Measurements from ENCODE around the gene CASS4.
"Not testable (repeated sequence)": the region's sequence is repeated elsewhere in the genome, so short reads cannot be mapped to it uniquely, and the experiment has no call there.

CASS4 gene

DNA sequence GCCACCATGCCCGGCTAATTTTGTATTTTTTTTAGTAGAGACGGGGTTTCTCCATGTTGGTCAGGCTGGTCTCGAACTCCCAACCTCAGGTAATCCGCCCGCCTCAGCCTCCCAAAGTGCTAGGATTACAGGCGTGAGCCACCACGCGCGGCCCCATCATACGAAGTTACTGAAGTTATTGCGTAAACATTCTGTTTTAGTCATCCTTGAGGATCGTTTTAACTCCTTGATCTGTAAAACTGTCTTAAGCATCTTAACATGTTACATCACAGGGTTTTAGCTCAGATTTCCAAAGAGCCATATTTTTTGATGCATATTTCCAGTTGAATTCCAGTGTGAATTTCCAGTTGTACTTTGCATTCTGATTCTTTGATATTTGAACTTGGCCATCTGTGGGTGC lies 6.7 kb upstream of the CASS4 start:
- not testable (repeated sequence) for H3K4me3 Mint-ChIP-seq; H3K9me3 Mint-ChIP-seq; H3K27me3 Mint-ChIP-seq (ENCODE audit: low read depth); DNase-seq (ENCODE audit: low spot score); H3K4me1 Mint-ChIP-seq (ENCODE audit: low read depth); H3K27ac Mint-ChIP-seq
- H3K36me3 Mint-ChIP-seq (ENCODE audit: low read depth): peaks cover 61% of the 10 kb centered on the region

DNA sequence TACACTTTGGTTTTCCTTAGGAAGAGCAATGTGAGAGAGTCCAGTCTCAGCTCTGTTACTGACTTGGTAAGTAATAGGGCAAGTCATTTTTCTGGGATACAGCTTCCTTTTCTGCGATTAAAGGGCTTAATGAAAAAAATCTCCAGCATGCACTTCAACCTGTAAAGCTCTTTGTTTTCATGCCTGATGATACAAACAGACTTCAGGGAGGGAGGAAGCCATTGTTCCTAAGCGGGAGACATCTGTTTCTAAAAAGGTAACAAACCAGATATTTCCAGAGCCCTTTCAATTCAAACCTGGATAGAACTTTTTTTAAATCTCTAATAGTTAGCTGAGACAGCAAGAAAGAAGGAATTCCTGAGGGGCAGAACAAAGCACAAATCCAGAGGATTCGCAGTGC lies 5.2 kb upstream of the CASS4 start:
- Mint-ChIP-seq H3K4me3 (no peak overlapping the region), H3K4me1 (ENCODE audit: low read depth) (peaks cover 12% of the 10 kb centered on the region), H3K9me3 (no peaks in the 10 kb centered on the region), H3K27me3 (ENCODE audit: low read depth) (no peaks in the 10 kb centered on the region), H3K27ac (no peak overlapping the region), H3K36me3 (ENCODE audit: low read depth) (peaks cover 58% of the 10 kb centered on the region)
- no peak for DNase-seq (ENCODE audit: low spot score)

DNA sequence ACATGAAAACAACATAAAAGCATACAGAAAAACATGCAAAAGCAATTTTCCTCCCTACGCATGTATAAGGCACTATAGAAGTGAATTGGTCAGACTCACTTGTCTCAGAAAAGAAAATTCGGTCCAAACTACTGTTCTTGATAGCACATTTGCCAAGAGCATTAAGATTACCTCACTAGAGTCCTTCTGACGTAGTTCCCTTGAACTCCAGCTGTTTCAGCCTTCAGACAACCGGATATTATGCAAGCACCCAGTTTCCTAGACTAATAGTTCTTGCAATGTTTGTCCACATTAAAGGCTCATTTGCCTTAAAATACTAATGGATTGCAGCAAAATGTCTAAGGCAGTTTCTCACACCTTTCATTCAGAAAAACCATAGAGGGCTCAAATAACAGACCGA lies 2.5 kb upstream of the CASS4 start:
- Mint-ChIP-seq H3K9me3 (peaks cover 11% of the 10 kb centered on the region), H3K27me3 (ENCODE audit: low read depth) (no peaks in the 10 kb centered on the region), H3K36me3 (ENCODE audit: low read depth) (peaks cover 59% of the 10 kb centered on the region), H3K27ac (no peak overlapping the region), H3K4me1 (ENCODE audit: low read depth) (peaks cover 26% of the 10 kb centered on the region), H3K4me3 (no peak overlapping the region)
- DNase-seq (ENCODE audit: low spot score): no peak

DNA sequence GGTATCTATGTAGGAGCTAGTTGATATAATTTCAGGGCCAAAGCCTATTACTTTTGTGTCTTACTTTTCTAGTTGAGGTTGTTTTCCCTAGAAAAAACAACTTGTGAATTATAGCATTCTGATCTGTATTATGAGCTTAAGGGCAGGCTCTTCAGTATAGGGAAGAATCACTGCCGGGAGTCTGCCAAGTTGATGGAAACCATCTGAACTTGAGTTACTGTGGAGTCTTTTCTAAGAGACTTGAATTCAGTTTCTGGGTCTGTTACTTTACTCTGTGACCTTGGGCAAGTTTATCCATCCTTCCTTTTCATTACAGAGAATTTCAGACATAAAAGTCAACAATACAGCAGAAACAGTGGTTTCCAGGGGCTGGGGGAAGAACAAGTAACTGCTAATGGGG lies 2.1 kb upstream of the CASS4 start:
- Mint-ChIP-seq H3K9me3 (peaks cover 11% of the 10 kb centered on the region), H3K27me3 (ENCODE audit: low read depth) (no peaks in the 10 kb centered on the region), H3K4me3 (no peak overlapping the region), H3K27ac (no peak overlapping the region), H3K4me1 (ENCODE audit: low read depth) (peaks cover 28% of the 10 kb centered on the region), H3K36me3 (ENCODE audit: low read depth) (peaks cover 55% of the 10 kb centered on the region)
- no peak for DNase-seq (ENCODE audit: low spot score)

DNA sequence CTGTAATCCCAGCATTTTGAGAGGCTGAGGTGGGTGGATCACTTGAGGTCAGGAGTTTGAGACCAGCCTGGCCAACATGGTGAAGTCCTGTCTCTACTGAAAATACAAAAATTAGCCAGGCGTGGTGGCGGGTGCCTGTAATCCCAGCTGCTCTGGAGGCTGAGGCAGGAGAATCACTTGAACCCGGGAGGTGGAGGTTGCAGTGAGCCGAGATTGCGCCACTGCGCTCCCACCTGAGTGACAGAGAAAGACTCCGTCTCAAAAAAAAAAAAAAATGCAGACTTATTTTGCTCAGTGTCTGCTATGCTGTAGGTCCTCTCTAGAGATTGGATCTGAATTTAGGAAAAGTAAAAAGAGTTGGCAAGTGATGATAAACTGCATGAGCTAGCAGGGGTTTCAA lies 773 bp upstream of the CASS4 start:
- peak overlapping the region; percentile 86 for H3K27ac Mint-ChIP-seq
- peaks cover 27% of the 10 kb centered on the region for H3K4me1 Mint-ChIP-seq (ENCODE audit: low read depth)
- peaks cover 11% of the 10 kb centered on the region for H3K9me3 Mint-ChIP-seq
- H3K36me3 Mint-ChIP-seq (ENCODE audit: low read depth): peaks cover 43% of the 10 kb centered on the region
- H3K27me3 Mint-ChIP-seq (ENCODE audit: low read depth); DNase-seq (ENCODE audit: low spot score): not testable (repeated sequence)
- peak overlapping the region; percentile 81 for H3K4me3 Mint-ChIP-seq

DNA sequence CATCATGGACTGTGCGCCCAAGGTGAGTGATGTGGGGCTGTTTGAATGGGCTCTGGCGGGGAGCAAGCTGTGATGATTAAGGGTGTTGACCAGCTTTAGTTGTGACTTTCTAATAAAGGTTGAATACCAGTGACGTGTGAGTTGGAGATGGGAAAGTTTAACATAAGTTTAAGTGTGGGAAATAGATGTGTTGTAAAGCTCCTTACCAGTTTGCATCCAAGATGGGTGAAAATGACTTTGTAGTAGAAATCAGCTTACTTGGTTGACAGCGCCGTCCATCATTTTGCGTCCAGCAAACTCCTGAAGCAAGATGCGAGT lies 372 bp downstream of the CASS4 start:
- DNase-seq (ENCODE audit: low spot score): no peak
- H3K27me3 Mint-ChIP-seq (ENCODE audit: low read depth): no peaks in the 10 kb centered on the region
- H3K36me3 Mint-ChIP-seq (ENCODE audit: low read depth): peaks cover 39% of the 10 kb centered on the region
- peaks cover 29% of the 10 kb centered on the region for H3K4me1 Mint-ChIP-seq (ENCODE audit: low read depth)
- peak overlapping the region; percentile 86 for H3K27ac Mint-ChIP-seq
- H3K9me3 Mint-ChIP-seq: peaks cover 11% of the 10 kb centered on the region
- H3K4me3 Mint-ChIP-seq: peak overlapping the region; percentile 81

DNA sequence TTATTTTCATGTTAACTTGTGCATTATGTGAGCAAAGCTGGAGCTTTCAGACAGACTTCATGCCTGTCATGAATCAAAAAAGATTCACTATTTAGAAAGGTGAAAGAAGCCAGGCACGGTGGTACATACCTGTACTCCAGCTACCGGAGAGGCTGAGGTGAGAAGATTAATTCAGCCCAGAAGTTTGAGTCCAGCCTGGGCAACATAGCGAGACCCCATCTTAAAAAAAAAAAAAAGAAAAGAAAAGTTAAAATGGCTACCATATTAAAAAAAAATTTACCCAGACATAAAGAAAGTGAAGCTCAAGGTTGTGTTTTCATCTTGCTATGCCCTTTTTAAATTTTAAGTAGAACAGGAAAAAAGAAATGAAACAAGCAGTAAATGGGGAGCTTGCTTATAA lies 889 bp downstream of the CASS4 start:
- Mint-ChIP-seq H3K4me3 (peak overlapping the region; percentile 81), H3K4me1 (ENCODE audit: low read depth) (peaks cover 33% of the 10 kb centered on the region), H3K27ac (peak overlapping the region; percentile 52), H3K9me3 (peaks cover 11% of the 10 kb centered on the region), H3K36me3 (ENCODE audit: low read depth) (peaks cover 37% of the 10 kb centered on the region), H3K27me3 (ENCODE audit: low read depth) (no peaks in the 10 kb centered on the region)
- DNase-seq (ENCODE audit: low spot score): no peak

DNA sequence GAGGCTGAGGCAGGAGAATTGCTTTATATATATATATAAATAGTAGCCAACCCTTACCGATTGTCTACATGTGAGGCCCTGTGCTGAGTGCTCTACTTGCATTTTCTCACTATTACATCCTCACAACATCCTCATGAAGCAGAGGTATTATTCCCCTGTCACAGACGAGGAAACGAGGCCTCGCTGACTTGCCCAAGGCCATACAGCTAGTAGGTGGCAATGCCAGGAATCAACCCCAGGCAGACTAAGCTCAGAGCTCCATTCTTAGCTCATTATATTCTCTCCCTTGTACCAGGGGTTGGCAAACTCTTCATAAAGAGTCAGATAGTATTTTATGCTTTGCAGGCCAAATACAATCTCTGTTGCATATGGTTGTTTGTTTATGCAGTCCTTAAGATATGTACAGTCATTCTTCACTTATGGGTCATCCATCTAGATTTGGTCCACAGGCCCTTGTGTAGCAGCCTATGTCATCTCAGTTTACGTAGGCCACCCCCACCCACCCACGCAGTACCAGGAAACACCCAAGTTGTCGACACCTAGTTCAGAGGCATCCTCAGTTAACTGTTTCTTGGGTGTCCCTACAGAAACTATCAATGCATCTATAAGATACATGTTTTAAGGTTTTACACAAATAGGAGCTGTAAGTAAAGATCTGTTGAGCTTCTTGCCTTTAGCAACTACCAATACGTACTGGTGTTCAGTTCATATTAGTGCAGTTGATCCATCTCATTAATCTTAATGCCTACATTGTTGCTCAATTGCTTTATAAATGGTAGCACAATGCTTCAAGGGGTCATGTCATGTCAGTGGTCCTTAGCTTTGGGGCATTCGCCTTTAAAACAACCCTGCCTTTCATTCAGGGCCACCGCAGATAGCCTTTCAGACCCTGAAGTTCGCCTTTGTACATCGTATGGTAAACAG lies 3.0 kb downstream of the CASS4 start:
- peak; percentile 71 for DNase-seq (ENCODE audit: low spot score)
- Mint-ChIP-seq H3K27me3 (ENCODE audit: low read depth) (no peaks in the 10 kb centered on the region), H3K4me1 (ENCODE audit: low read depth) (peaks cover 43% of the 10 kb centered on the region), H3K4me3 (peak overlapping the region; percentile 50), H3K36me3 (ENCODE audit: low read depth) (peaks cover 31% of the 10 kb centered on the region), H3K27ac (peak overlapping the region; percentile 58), H3K9me3 (peaks cover 11% of the 10 kb centered on the region)

DNA sequence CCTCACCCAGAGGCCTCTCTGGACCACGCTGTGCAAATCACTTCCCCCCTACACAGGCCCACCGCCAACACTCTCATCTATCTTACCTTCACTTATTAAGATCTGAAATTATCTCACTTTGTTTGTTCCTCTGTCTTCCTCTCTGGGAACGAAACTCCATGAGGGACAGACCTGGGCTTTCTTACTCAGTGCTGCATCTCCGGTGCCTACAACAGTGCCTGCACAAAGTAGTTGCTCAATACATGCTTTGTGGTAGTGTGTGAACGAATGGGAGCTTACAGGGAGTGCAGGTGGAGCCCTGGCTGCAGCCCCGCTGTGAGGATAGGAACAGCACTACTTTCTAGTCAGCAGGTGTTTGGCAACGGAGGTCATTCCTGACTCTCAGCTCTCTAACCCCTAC lies 5.3 kb downstream of the CASS4 start:
- no peaks in the 10 kb centered on the region for H3K27me3 Mint-ChIP-seq (ENCODE audit: low read depth)
- peaks cover 25% of the 10 kb centered on the region for H3K36me3 Mint-ChIP-seq (ENCODE audit: low read depth)
- DNase-seq (ENCODE audit: low spot score): no peak
- peaks cover 9% of the 10 kb centered on the region for H3K9me3 Mint-ChIP-seq
- H3K4me1 Mint-ChIP-seq (ENCODE audit: low read depth): peaks cover 46% of the 10 kb centered on the region
- no peak overlapping the region for H3K4me3 Mint-ChIP-seq
- H3K27ac Mint-ChIP-seq: peak overlapping the region; percentile 3

DNA sequence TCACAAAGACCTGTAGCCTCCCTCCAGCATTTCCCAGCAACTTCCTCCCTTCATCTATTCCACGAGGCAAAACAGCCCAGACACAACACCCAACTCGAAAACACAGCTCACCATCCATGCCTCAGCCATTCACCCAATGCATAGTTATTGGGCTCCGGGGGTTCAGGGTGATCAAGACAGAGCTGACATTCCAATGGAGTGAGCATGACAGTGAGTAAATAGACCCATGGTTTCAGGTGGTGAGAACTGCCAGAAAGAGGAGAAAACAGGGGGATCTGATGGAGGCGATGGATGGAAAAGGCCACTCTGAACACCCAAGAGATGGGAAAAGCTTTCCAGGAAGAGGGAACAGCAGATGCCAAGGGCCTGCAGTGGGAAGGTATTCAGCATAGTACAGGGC lies 5.9 kb downstream of the CASS4 start:
- Mint-ChIP-seq H3K27me3 (ENCODE audit: low read depth) (no peaks in the 10 kb centered on the region), H3K36me3 (ENCODE audit: low read depth) (peaks cover 20% of the 10 kb centered on the region), H3K9me3 (peaks cover 4% of the 10 kb centered on the region), H3K4me3 (peak overlapping the region; percentile 49), H3K4me1 (ENCODE audit: low read depth) (peaks cover 48% of the 10 kb centered on the region), H3K27ac (peak overlapping the region; percentile 65)
- DNase-seq (ENCODE audit: low spot score): no peak

DNA sequence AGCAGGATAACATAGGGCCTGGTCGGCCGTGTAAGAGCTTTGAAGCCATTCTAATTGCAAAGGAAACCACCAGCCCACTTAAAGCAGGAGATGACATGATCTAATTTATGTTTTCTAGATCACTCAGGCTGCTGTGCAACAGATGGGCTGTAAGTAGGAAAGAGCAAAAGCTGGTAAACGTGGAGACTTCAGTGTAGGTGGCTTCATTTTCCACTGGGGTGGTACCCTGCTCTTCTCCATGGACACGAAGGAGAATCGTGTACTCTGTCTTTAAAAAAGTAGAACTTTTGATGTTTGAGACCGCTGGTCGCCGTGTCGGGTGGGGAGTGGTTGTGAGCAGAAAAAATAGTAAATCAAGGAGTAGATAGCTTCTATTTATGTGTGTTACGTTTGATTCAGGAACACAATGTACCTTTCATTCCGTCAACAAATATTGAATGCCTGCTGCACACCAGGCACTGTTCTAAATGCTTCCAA lies 6.4 kb downstream of the CASS4 start:
- H3K4me1 Mint-ChIP-seq (ENCODE audit: low read depth): peaks cover 51% of the 10 kb centered on the region
- H3K4me3 Mint-ChIP-seq: peak overlapping the region; percentile 49
- H3K36me3 Mint-ChIP-seq (ENCODE audit: low read depth): peaks cover 18% of the 10 kb centered on the region
- H3K9me3 Mint-ChIP-seq: peaks cover 4% of the 10 kb centered on the region
- peak; percentile 33 for DNase-seq (ENCODE audit: low spot score)
- H3K27me3 Mint-ChIP-seq (ENCODE audit: low read depth): no peaks in the 10 kb centered on the region
- H3K27ac Mint-ChIP-seq: peak overlapping the region; percentile 65

DNA sequence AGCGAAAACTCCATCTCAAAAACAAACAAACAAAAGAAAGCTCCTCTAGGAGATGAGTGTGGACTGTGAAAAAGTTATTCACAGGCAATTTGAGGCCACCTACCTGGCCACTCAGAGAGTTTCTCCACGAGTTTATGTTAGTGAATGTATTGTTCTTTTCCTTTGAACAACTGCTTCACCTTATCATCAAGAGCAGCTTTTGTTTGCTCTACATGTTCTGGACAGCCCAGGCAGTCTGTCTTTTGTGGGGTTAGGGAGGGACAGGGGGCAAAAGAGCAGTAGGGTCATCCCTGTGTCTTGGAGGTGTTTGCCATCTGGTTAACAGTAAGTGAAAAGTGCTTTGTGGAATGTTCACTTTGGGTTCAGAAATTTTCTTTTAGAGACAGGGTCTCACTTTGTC lies 8.0 kb downstream of the CASS4 start:
- peaks cover 12% of the 10 kb centered on the region for H3K36me3 Mint-ChIP-seq (ENCODE audit: low read depth)
- H3K9me3 Mint-ChIP-seq: no peaks in the 10 kb centered on the region
- H3K4me3 Mint-ChIP-seq: no peak overlapping the region
- H3K4me1 Mint-ChIP-seq (ENCODE audit: low read depth): peaks cover 42% of the 10 kb centered on the region
- DNase-seq (ENCODE audit: low spot score): no peak
- no peaks in the 10 kb centered on the region for H3K27me3 Mint-ChIP-seq (ENCODE audit: low read depth)
- H3K27ac Mint-ChIP-seq: no peak overlapping the region

DNA sequence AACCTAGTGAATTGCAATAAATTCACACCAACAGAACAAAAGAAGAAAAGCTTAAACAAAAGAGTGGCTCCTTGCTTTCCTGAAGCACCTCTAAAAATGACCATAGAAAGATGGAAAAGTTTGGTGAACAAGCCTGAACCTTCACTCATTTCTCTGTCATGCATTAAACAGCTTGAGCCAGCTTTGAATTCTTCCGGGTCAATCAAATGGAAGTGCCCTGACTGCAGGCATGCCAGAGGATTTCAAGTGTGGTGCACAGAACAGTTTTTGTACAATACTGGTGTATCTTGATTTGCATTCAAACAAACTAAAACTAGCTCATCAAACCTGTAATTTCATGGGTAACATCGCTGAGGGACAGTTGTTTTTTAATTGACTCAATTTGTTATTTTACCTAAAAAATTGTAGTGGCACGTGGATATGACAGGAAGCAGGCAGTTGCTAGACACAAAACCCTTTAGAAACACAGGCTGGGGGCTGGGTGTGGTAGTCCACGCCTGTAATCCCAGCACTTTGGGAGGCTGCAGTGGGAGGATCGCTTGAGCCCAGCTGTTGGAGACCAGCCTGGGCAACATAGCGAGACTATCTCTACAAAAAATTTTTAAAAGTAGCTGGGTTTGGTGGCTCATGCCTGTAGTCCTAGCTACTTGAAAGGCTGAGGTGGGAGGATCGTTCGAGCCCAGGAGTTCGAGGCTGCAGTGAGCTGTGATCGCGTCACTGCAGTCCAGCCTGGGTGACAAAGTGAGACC lies 9.1 kb downstream of the CASS4 start:
- no peak for DNase-seq (ENCODE audit: low spot score)
- Mint-ChIP-seq H3K27ac (no peak overlapping the region), H3K4me3 (peak overlapping the region; percentile 7), H3K36me3 (ENCODE audit: low read depth) (peaks cover 12% of the 10 kb centered on the region), H3K9me3 (no peaks in the 10 kb centered on the region), H3K4me1 (ENCODE audit: low read depth) (peaks cover 41% of the 10 kb centered on the region), H3K27me3 (ENCODE audit: low read depth) (no peaks in the 10 kb centered on the region)

DNA sequence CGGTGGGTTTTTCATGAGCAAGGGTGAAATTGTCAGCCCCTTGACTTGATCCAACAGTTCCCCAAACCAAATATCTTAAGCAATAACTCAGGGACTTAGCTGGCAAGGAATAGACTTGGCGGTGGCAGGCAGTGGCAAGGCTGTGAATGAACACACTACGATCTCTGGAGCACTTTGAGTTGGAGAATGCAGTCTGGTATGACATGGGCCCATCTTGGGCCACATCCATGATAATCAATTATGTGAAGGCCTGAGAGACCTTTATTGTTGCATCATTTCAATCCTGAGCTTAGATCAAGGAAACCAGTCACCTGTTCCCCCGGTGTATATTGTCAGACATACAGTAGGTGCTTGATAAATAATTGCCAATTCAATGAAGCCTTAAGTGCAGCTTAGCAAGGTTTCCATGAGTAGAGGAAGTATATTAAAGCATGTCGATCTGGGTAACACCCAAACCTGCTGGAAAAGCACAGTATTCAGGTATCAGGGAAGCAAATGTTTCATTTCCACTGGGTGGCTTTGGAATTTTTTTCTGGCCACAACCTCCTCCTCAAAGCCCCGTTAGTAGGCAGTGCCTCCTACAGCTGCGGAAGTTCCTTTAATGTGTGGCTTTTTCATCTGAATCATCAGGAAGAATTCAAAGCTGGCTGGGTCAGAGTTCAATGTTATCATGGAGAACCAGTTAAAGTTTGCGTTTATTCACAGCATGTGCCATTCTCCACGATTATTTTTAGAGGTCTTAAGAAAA lies 10.2 kb downstream of the CASS4 start:
- H3K4me1 Mint-ChIP-seq (ENCODE audit: low read depth): peaks cover 39% of the 10 kb centered on the region
- H3K9me3 Mint-ChIP-seq: no peaks in the 10 kb centered on the region
- peaks cover 12% of the 10 kb centered on the region for H3K36me3 Mint-ChIP-seq (ENCODE audit: low read depth)
- H3K27me3 Mint-ChIP-seq (ENCODE audit: low read depth): no peaks in the 10 kb centered on the region
- no peak for DNase-seq (ENCODE audit: low spot score)
- H3K27ac Mint-ChIP-seq: peak overlapping the region; percentile 39
- H3K4me3 Mint-ChIP-seq: no peak overlapping the region
